ENCODE results near the gene IL17RA.

The IL17RA gene

DNA sequence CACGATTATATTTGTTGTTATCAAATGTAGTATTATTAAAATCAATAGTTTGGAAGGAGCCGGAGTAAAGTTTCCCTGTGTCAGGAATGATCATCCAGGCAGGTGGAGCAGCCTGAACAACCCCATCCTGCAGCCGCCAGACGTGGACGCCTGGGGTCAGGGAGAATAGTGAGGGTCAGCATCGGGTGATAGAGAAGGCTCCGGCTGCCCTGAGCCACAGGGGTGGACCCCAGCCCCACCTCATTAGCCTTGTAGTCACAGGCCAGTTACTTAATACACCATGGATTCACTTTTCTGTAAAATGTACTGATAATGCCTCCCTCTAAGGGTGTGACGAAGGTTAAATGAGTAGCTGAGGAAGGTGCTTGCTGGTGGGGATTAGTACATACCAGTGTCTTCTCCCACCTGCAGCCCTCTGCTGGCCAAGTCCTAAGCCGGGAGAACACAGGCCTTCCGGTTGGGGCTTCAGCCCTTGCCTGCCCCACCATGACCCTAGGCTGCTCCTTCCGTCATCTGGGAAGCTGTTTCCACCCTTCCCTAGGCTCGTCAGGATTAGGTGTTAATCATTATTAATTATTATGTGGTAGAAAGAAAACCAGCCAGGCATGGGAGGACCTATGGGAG, 21.5 kb downstream of the IL17RA start:
- DNase-seq (ENCODE audit: low read depth in 2 of 2): no peak

DNA sequence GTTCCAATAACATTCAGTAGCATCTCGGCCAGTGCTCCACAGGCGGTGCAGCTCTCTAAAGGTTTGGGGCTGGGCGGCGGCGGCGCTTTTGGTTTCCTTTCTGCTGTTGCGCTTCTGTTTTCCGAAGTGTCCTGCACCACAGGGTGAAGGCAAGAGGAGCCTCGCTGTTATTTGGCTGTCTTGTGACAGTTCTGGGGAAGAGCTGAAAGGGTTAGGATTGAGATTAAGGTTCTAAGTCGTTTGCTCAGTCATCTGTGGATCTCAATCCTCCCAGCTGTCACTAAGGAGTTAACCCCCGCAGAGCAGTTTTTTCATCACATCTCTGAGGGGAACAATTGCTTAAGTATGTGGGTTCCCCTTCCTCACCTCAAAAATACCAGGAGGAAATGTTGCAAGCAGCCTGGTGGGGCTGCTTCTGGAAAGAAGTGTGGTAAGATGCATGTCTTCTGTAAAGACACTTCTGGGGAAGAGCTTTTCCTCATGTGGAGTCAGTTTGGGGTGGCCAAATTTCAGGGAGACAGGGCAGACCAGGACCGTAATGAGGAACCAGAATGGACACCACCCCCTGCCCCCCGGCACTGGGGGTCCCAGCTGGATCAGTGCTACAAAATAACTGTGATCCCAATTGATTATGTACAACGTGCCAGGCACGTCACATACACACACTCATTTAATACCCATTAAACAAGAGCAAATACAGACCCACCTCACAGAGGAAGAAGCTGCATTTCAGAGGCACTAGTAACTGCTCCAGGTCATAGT, 22.2 kb downstream of the IL17RA start:
- no peak for DNase-seq (ENCODE audit: low read depth in 2 of 2)

- DNase-seq (ENCODE audit: low read depth in 2 of 2): no peak
These were observed 22.7 kb downstream of the IL17RA start for GRCh38 chr22:17107547-17107810.

GRCh38 chr22:17108256-17109112, 23.7 kb downstream of the IL17RA start:
- no peak for DNase-seq (ENCODE audit: low read depth in 2 of 2)

GRCh38 chr22:17109113-17109865, 24.5 kb downstream of the IL17RA start:
- no peak for DNase-seq (ENCODE audit: low read depth in 2 of 2)

DNA sequence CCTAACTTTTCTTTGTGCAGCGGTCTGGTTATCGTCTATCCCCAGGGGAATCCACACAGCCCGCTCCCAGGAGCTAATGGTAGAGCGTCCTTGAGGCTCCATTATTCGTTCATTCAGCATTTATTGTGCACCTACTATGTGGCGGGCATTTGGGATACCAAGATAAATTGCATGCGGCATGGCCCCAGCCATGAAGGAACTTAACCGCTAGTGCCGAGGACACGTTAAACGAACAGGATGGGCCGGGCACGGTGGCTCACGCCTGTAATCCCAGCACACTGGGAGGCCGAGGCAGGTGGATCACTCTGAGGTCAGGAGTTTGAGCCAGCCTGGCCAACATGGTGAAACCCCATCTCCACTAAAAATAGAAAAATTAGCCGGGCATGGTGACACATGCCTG, 25.2 kb downstream of the IL17RA start:
- no peak for DNase-seq (ENCODE audit: low read depth in 2 of 2)

DNA sequence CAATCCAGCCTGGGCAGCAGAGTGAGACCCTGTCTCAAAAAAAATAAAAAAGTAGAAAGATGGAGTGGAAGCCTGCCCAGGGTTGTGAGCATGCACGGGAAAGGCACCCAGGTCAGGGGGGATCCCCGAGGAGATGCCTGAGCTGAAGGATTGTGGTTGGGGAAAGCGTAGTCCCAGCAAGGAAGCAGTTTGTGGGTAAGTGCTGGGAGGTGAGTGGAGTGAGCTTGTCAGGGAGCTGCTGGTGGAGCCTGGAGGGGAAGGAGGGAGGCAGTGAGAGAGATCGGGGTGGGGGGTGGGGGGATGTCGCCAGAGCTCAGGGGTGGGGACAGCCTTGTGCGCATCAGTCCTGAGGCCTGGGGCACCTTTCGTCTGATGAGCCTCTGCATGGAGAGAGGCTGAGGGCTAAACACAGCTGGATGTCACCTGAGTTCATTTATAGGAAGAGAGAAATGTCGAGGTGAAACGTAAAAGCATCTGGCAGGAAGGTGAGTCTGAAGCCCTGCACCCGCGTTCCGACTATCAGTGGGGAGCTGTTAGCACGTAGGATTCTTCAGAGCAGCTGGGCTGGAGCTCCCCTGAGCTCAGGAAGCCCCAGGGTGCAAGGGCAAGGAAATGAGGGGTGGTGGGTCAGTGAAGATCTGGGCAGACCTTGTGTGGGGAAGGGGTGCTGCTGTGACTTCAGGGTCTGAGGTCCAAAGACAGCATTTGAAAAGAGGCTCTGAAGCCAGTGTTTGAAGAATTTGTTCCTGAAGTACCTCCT, 26.2 kb downstream of the IL17RA start:
- no peak for DNase-seq (ENCODE audit: low read depth in 2 of 2)

GRCh38 chr22:17112491-17113042, 27.8 kb downstream of the IL17RA start:
- DNase-seq (ENCODE audit: low read depth in 2 of 2): no peak

DNA sequence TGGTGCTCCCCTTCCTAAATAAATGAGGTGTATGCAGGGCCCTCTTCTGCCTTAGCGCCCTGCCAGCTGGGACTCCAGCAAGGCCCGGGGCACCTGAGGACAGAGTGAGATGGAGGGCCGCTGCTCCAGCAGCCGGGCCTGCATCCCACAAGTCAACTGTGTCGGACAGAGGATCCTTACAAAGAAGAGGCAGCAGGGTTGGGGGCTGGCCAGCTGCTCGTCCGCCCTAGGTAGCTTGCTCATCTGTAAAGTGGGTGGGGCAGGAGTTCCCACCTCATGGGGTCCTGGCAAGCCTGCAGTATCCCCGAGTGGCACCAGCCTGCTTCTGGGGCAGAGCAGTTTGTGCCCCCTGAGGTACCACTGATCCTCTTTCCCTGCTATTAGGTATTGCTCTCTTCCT, 28.8 kb downstream of the IL17RA start:
- no peak for DNase-seq (ENCODE audit: low read depth in 2 of 2)

DNA sequence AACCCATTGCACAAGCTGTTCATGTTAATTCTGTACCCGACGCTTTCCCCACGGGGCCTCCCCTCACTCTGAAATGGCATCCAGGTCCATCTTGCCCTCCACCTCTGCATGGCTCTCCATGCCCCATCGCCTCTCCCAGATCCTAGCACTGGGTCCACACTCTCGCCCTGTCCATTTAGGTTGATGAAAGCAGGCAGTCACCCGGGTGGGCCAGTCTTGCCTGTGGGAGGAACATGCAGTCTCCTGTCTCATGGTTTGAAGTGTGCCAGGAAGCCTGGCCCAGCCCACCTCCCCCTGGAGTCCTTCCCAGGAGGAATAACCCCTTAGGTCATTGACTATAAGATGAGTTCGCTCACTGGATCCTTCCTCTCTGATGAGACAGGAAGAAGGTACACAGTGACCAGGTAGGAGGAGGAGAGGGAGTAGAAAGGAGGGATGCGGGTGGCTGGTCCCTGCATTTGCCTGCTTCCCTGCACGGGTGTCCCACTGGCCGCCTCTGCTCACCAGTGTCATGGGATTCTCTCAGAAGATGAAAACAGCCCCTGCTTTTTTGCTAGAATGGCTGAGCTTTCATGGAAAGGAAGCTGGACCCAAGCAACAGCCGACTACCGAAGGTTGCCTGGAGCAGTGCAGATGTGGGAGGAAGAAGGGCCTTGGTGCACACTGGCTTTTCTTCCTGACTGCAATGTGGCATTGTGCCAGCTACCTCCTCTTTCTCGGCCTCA, 29.5 kb downstream of the IL17RA start:
- DNase-seq (ENCODE audit: low read depth in 2 of 2): no peak

DNA sequence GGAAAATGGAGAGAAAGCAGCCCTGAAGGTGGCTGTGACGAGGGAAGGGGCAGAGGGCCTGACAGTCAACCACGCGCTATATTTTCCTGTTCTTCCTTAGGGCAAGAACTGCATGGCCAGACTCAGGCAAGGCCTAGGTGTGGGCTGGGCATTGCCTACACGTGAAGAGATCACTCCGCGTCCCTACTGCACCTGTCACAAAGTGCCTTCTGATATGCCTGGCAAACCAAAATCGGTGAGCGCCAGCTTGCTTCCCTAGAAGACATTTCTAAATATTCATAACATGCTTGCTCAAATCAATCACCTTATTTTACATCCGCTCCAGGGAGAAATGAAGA, 30.1 kb downstream of the IL17RA start:
- DNase-seq (ENCODE audit: low read depth in 2 of 2): no peak

- no peak for DNase-seq (ENCODE audit: low read depth in 2 of 2)
These were observed 30.4 kb downstream of the IL17RA start for GRCh38 chr22:17115236-17115635.

DNA sequence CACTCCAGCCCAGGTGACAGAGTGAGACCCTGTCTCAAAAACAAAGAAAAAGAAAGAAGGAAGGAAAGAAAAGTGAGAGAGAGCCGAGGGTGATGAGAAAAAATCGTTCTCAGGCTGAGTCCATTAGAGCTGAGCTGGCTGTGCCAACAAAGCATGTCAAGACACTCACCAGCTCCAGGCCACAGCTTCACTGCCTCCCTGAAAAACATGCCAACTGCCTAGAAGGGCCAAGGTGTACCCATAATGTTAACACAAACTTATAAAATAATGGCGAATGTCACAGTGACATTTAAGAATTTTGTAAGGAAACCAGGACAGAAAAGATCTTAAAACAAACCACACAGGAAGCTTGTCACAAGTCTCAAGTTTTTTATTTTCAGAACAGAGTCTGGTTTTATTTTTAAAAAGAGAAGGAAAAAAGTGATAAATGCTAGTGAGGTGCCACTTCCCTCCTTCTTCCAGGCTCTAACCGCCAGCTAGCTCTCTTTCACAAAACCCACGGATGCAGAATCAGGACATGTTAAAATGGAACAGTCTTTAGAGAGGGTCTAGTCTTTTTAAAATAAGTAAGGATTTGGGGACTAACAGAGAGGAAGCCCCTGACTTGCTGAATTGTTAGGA, 31.3 kb downstream of the IL17RA start:
- no peak for DNase-seq (ENCODE audit: low read depth in 2 of 2)

GRCh38 chr22:17116572-17117330, 32.0 kb downstream of the IL17RA start:
- no peak for DNase-seq (ENCODE audit: low read depth in 2 of 2)

- no peak for DNase-seq (ENCODE audit: low read depth in 2 of 2)
These were observed 32.6 kb downstream of the IL17RA start for GRCh38 chr22:17117400-17117799.

DNA sequence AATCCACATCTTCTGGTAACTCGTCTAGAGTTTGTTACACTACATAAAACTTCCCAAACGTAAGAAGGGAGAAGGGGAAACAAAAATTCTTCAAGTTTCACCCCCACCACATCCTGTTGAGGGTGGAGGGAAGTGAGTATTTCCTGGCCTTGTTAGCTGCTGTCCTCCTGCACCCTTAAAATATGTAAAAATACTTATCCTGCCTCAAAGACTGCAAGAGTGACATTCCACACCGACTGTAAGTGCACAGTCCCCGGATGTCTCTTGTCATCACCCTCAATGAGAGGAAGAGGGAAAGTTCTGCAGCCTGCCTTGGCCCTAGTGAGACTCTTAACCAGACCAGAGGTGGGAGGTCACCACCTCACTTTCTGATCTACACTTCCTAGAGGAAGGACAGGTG, 33.1 kb downstream of the IL17RA start:
- no peak for DNase-seq (ENCODE audit: low read depth in 2 of 2)

DNA sequence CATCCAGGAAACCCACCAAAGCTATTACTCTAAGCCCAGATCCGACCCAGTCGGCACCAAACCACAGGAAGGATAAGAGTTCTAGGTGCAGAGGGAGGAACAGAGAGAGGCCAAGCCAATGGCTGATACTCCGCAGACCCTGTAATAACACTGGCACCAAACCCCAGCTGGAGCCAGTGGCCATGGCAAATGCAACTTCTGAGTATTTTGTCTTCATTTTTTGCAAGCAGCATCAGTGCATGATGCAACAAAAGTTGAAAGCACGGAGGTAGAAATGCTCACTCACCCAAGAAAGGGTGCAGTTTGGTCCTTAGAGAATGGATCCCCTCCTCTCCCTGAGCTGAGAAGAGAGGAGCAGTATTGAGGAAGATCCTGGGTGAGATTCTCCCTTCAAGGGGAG, 33.5 kb downstream of the IL17RA start:
- DNase-seq (ENCODE audit: low read depth in 2 of 2): no peak

- DNase-seq (ENCODE audit: low read depth in 2 of 2): no peak
These were observed 34.8 kb downstream of the IL17RA start for GRCh38 chr22:17119481-17120202.

- DNase-seq (ENCODE audit: low read depth in 2 of 2): peak; percentile 34 to 54
These were observed 35.5 kb downstream of the IL17RA start for GRCh38 chr22:17120281-17120680.

All from stimulated activated CD4-positive, alpha-beta T cell treated with anti-CD3 and anti-CD28 coated beads, Interleukin-1b, Interleukin-23, amount 100 ng/mL, for 4 hours (primary cell).